ENCODE data around the gene C11orf86. TPM values are rescaled to one million over a fixed set of nuclear protein-coding genes. Genes with fewer than 3 reads are reported as not detected.

Gene C11orf86
- total RNA-seq, 2 donors from 2014 or later = not detected

DNA sequence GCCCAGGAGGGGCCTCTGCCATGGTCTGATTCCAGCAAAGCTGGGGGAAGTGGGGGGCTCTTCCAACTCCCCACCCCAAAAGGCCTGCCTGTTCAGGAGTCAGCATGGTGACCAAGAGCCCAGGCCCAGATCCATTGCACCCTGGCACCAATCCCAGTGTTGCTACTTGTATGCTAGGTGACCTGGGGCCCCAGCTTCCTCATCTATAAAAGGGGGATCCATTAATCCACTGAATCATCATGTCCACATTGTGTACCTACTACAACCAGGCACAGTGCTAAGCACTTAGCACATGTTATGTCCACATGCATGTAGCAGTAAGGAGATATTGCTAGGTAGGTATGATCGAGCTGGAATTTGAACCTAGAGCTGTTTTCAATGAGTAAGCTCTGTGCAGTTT, 49.9 kb downstream of the C11orf86 start:
- Mint-ChIP-seq H3K27ac (no peak overlapping the region), H3K9me3 (no peaks in the 10 kb centered on the region), H3K27me3 (ENCODE audit: insufficient read depth) (peaks cover 52% of the 10 kb centered on the region), H3K4me1 (peaks cover 4% of the 10 kb centered on the region), H3K36me3 (ENCODE audit: low read depth) (no peaks in the 10 kb centered on the region), H3K4me3 (no peak overlapping the region)
- no peak overlapping the region for H3K27ac ChIP-seq (ENCODE audit: low read depth, low read length)
- TF ChIP-seq, protein P1, sequence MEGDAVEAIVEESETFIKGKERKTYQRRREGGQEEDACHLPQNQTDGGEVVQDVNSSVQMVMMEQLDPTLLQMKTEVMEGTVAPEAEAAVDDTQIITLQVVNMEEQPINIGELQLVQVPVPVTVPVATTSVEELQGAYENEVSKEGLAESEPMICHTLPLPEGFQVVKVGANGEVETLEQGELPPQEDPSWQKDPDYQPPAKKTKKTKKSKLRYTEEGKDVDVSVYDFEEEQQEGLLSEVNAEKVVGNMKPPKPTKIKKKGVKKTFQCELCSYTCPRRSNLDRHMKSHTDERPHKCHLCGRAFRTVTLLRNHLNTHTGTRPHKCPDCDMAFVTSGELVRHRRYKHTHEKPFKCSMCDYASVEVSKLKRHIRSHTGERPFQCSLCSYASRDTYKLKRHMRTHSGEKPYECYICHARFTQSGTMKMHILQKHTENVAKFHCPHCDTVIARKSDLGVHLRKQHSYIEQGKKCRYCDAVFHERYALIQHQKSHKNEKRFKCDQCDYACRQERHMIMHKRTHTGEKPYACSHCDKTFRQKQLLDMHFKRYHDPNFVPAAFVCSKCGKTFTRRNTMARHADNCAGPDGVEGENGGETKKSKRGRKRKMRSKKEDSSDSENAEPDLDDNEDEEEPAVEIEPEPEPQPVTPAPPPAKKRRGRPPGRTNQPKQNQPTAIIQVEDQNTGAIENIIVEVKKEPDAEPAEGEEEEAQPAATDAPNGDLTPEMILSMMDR (conservative IDR thresholded peaks at IDR 0.05) = no peak
- peaks cover 35% of the 10 kb centered on the region for H3K27me3 ChIP-seq (ENCODE audit: control insufficient read depth, insufficient read depth, low read length, poor library complexity, severe bottlenecking)
- H3K36me3 ChIP-seq (ENCODE audit: control insufficient read depth, insufficient read depth, low read length) = no peaks in the 10 kb centered on the region
- H3K9me3 ChIP-seq (ENCODE audit: control insufficient read depth, low read length) = no peaks in the 10 kb centered on the region
- no peaks in the 10 kb centered on the region for H3K4me1 ChIP-seq (ENCODE audit: control insufficient read depth, insufficient read depth, low read length)
- WGBS, 2 experiments (ENCODE audit: insufficient coverage in 1 of 2, insufficient read length in 1 of 2) = 93 to 100% methylated on average over 1 of the region's 1 CpG
- H3K9ac ChIP-seq (ENCODE audit: extremely low read depth, low read length, poor library complexity, severe bottlenecking) = no peak overlapping the region
- no peak overlapping the region for H3K4me3 ChIP-seq (ENCODE audit: low read length)
- no peak for DNase-seq

DNA sequence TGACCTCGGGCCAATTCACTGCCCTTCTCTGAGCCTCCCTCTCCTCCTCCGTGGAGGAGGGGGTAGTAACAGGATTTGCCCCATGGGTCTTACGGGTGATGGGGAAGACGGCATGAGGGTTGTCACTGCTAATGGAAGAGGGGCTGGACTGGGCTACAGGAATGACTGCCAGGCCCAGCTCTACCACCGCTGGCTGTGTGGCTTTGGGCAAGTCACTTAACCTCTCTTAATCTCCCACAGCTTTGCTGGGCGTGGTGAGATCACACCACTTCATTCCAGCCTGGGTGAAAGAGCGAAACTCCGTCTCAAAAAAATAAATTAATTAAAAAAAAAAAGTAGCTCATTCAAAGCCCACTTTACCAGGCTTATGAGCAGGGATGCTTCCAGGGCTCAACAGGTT, 50.6 kb downstream of the C11orf86 start:
- no peaks in the 10 kb centered on the region for H3K4me1 ChIP-seq (ENCODE audit: control insufficient read depth, insufficient read depth, low read length)
- no peak overlapping the region for H3K9ac ChIP-seq (ENCODE audit: extremely low read depth, low read length, poor library complexity, severe bottlenecking)
- Mint-ChIP-seq H3K4me3 (no peak overlapping the region), H3K9me3 (no peaks in the 10 kb centered on the region), H3K27me3 (ENCODE audit: insufficient read depth) (peaks cover 52% of the 10 kb centered on the region), H3K36me3 (ENCODE audit: low read depth) (no peaks in the 10 kb centered on the region), H3K27ac (no peak overlapping the region), H3K4me1 (peaks cover 4% of the 10 kb centered on the region)
- H3K36me3 ChIP-seq (ENCODE audit: control insufficient read depth, insufficient read depth, low read length) = no peaks in the 10 kb centered on the region
- DNase-seq = no peak
- H3K4me3 ChIP-seq (ENCODE audit: low read length) = no peak overlapping the region
- TF ChIP-seq, protein P1 (conservative IDR thresholded peaks at IDR 0.05) = no peak
- H3K27me3 ChIP-seq (ENCODE audit: control insufficient read depth, insufficient read depth, low read length, poor library complexity, severe bottlenecking) = peaks cover 35% of the 10 kb centered on the region
- no peak overlapping the region for H3K27ac ChIP-seq (ENCODE audit: low read depth, low read length)
- no peaks in the 10 kb centered on the region for H3K9me3 ChIP-seq (ENCODE audit: control insufficient read depth, low read length)
- WGBS, 2 experiments (ENCODE audit: insufficient coverage in 1 of 2, insufficient read length in 1 of 2) = 85 to 87% methylated on average over 4 to 8 of the region's 8 CpGs

Small RNA genes within 50 kb of the gene (microRNA-seq; reads per million reads assigned to microRNA genes)
- gene MIR3163 (ENCODE audit: borderline microRNAs expressed) = not detected

Other genes starting within 250 kb of the C11orf86 start
- 10 to 100 TPM; 36.0 to 46.0 TPM for gene SPTBN2, start 246.1 kb upstream of the C11orf86 start, total RNA-seq
- gene RCE1, start 131.9 kb upstream of the C11orf86 start, total RNA-seq = 10 to 100 TPM; 34.5 to 37.5 TPM
- gene LRFN4, start 118.2 kb upstream of the C11orf86 start, total RNA-seq = 10 to 100 TPM; 23.2 to 26.2 TPM
- 10 to 100 TPM; 21.9 to 24.4 TPM for gene PC, start 16.9 kb upstream of the C11orf86 start, total RNA-seq
- gene SYT12, start 47.8 kb downstream of the C11orf86 start, total RNA-seq = 1 to 10 TPM in 1 of 2 donors, under 1 TPM in 1; 0.91 to 1.1 TPM
- 10 to 100 TPM; 17.1 to 18.1 TPM for gene RHOD, start 81.5 kb downstream of the C11orf86 start, total RNA-seq
- gene KDM2A, start 144.0 kb downstream of the C11orf86 start, total RNA-seq = 10 to 100 TPM; 59.4 to 75.4 TPM